ENCODE data around the gene ABCC8. TPM values are rescaled to one million over a fixed set of nuclear protein-coding genes. Genes with fewer than 3 reads are reported as not detected.

ABCC8 gene
- total RNA-seq, 4 donors from 2014 or later = under 0.01 TPM; not detected in 3

DNA sequence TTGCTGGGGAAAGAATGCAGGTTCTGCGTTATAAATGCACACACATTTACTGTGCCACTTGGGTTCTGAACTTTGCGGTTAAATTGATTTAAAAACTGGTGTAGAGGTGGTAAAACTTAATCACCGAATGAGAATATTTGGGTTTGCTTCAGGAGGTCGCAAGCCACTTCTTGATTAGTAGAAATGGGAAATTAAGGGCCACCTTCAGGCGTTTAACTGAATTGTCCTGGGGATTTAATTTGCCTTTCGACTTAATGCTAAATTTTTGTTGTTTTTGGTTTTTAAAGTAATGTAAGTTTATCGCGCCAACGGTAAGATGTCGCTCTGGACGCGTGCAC, 125.5 kb downstream of the ABCC8 start:
- 29 to 30% methylated on average over 6 to 12 of the region's 12 CpGs for WGBS, 2 donors
- no peak for DNase-seq
- Histone ChIP-seq H3K27ac (peak overlapping the region in 2 of 4 donors; percentile 63 to 90), H3K9me3 (no peaks in the 10 kb centered on the region), H3K27me3 (peaks cover 0 to 21% (median 0%) of the 10 kb centered on the region in 4 donors), H3K36me3 (no peaks in the 10 kb centered on the region), H3K4me3 (peak overlapping the region; percentile 48 to 74 (median 61)), H3K4me1 (peaks cover 4 to 38% (median 14%) of the 10 kb centered on the region in 3 donors)
- TF ChIP-seq POLR2A (IDR thresholded peaks at IDR 0.05) = no peak
- TF ChIP-seq, protein P1, sequence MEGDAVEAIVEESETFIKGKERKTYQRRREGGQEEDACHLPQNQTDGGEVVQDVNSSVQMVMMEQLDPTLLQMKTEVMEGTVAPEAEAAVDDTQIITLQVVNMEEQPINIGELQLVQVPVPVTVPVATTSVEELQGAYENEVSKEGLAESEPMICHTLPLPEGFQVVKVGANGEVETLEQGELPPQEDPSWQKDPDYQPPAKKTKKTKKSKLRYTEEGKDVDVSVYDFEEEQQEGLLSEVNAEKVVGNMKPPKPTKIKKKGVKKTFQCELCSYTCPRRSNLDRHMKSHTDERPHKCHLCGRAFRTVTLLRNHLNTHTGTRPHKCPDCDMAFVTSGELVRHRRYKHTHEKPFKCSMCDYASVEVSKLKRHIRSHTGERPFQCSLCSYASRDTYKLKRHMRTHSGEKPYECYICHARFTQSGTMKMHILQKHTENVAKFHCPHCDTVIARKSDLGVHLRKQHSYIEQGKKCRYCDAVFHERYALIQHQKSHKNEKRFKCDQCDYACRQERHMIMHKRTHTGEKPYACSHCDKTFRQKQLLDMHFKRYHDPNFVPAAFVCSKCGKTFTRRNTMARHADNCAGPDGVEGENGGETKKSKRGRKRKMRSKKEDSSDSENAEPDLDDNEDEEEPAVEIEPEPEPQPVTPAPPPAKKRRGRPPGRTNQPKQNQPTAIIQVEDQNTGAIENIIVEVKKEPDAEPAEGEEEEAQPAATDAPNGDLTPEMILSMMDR (IDR thresholded peaks at IDR 0.05) = peak in 2 of 6 experiments; percentile 17 to 21
- intact Hi-C loops (cut with DNase I) = no loop called here

- WGBS, 2 donors = 89 to 93% methylated on average over 7 of the region's 7 CpGs
- TF ChIP-seq, protein P1 (IDR thresholded peaks at IDR 0.05) = no peak
- TF ChIP-seq POLR2A (IDR thresholded peaks at IDR 0.05) = no peak
- no peaks in the 10 kb centered on the region for H3K36me3 ChIP-seq
- H3K27ac ChIP-seq = no peak overlapping the region
- DNase-seq = no peak
- H3K4me3 ChIP-seq = no peak overlapping the region
- intact Hi-C loops (cut with DNase I) = no loop called here
- H3K4me1 ChIP-seq = peaks cover 4 to 38% (median 14%) of the 10 kb centered on the region in 3 donors
- H3K27me3 ChIP-seq = peaks cover 0 to 21% (median 0%) of the 10 kb centered on the region in 4 donors
- no peaks in the 10 kb centered on the region for H3K9me3 ChIP-seq
Measured at GRCh38 chr11:17350455-17351171, 126.0 kb downstream of the ABCC8 start.

DNA sequence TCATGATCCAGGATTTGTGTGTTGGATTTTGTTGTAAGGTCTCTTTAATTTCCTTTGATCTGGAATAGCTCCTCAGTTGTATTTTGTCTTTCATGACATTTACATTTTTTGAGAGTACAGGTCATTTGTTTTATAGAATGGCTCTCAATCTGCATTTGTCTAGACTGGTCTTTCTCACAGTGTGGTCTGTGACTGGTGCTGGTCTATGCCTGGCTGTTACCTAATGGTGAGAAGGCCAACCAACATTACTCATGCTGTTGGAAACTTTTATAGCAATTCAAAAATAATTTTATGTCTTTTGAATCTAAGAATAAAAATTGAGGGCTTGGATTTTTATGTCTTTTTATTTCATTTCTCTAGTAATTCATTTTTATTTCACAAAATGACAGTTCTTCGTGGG, 129.0 kb downstream of the ABCC8 start:
- peaks cover 0 to 10% (median 0%) of the 10 kb centered on the region in 3 donors for H3K36me3 ChIP-seq
- 63 to 66% methylated on average over 1 of the region's 1 CpG for WGBS, 2 donors

GRCh38 chr11:17343907-17344306, 132.7 kb downstream of the ABCC8 start:
- Histone ChIP-seq H3K9me3 (no peaks in the 10 kb centered on the region), H3K27me3 (no peaks in the 10 kb centered on the region), H3K36me3 (peaks cover 0 to 10% (median 0%) of the 10 kb centered on the region in 3 donors), H3K27ac (no peak overlapping the region), H3K4me3 (no peak overlapping the region), H3K4me1 (no peaks in the 10 kb centered on the region)
- TF ChIP-seq, protein P1 (IDR thresholded peaks at IDR 0.05) = no peak
- TF ChIP-seq POLR2A (IDR thresholded peaks at IDR 0.05) = no peak
- no peak for DNase-seq
- 58 to 64% methylated on average over 1 of the region's 1 CpG for WGBS, 2 donors
- intact Hi-C loops (cut with DNase I) = no loop called here

More for the DNA sequence above, 129.0 kb downstream of the ABCC8 start:
- Histone ChIP-seq H3K27ac (no peak overlapping the region), H3K9me3 (no peaks in the 10 kb centered on the region), H3K4me3 (no peak overlapping the region), H3K4me1 (peaks cover 4 to 19% (median 9%) of the 10 kb centered on the region in 3 donors), H3K27me3 (peaks cover 0 to 18% (median 0%) of the 10 kb centered on the region in 4 donors)
- TF ChIP-seq POLR2A (IDR thresholded peaks at IDR 0.05) = no peak
- intact Hi-C loops (cut with DNase I) = no loop called here
- DNase-seq = no peak

DNA sequence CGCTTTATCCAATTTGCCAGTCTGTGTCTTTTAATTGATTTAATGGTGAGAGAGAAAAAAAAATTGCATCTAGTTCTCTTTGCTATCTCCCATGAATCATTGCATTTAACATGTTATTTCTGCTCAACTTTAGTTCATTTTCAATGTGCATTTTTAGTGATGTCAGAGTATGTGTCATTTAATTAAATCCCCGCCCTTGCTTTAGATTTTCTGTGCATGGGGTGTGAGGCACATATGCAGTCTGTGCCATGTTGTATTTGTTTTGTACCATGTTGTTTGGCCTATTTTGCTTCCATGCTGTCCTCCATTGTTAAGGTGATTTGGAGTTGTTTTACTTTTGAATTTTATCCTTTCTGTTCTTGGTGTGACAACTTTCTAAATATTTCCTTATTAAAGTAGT, 133.4 kb downstream of the ABCC8 start:
- TF ChIP-seq, protein P1 (IDR thresholded peaks at IDR 0.05) = no peak
- no peak for TF ChIP-seq POLR2A (IDR thresholded peaks at IDR 0.05)
- Histone ChIP-seq H3K9me3 (no peaks in the 10 kb centered on the region), H3K27ac (no peak overlapping the region), H3K4me1 (no peaks in the 10 kb centered on the region), H3K27me3 (no peaks in the 10 kb centered on the region), H3K36me3 (peaks cover 0 to 10% (median 0%) of the 10 kb centered on the region in 3 donors), H3K4me3 (no peak overlapping the region)
- intact Hi-C loops (cut with DNase I) = no loop called here
- 91 to 100% methylated on average over 2 of the region's 2 CpGs for WGBS, 2 donors
- DNase-seq = no peak

Other genes starting within 250 kb of the ABCC8 start
- 100 to 1,000 TPM in 1 of 4 donors, 10 to 100 TPM in 3; 69.4 to 152 (median 82.2) TPM for gene NUCB2, start 200.1 kb downstream of the ABCC8 start, total RNA-seq
- 1 to 10 TPM; 1.5 to 6.1 (median 2.9) TPM for gene NCR3LG1, start 125.0 kb downstream of the ABCC8 start, total RNA-seq
- 1 to 10 TPM; 1.0 to 1.6 (median 1.3) TPM for gene KCNJ11, start 88.2 kb downstream of the ABCC8 start, total RNA-seq
- not detected for gene USH1C, start 67.6 kb upstream of the ABCC8 start, total RNA-seq
- gene OTOG, start 70.4 kb upstream of the ABCC8 start, total RNA-seq = not detected
- gene MYOD1, start 242.7 kb upstream of the ABCC8 start, total RNA-seq = not detected